GM10248 (cell line): ENCODE results near the gene CECR2.

ENCODE experiments used
- CTCF ChIA-PET: fragments of 300-600 bp; sonication (Branson Sonifier 250); formaldehyde crosslinking; extraction: SDS; loops from one replicate; lab custom pipeline; 2021; ENCODE audit warnings: antibody characterized with exemption; lab: Yijun Ruan, JAX
- POLR2A ChIA-PET: fragments of 350-650 bp; sonication (Branson Sonifier 250); formaldehyde crosslinking; extraction: SDS; loops from one replicate; lab custom pipeline; 2020; ENCODE audit warnings: antibody characterized with exemption; lab: Yijun Ruan, JAX
- DNase-seq: peaks from one replicate; pipeline ENCODE4 v3.0.0; 2012; ENCODE audit errors: extremely low spot score
- CTCF ChIP-seq: IDR thresholded peaks from 2 replicates; pipeline ENCODE4 v1.5.1; 2012; ENCODE audit warnings: mild to moderate bottlenecking, low read depth; ENCODE audit errors: extremely low read depth, missing control alignments, control extremely low read depth

Gene CECR2

GRCh38 chr22:17357688-17358087 is 11.6 kb upstream of the CECR2 start:
- no peak for DNase-seq
- ChIA-PET CTCF (interaction anchor here (0.9 to 1.4 kb wide), 2 partner anchors 8 to 19 kb away, joined by 3 read pairs; no protein-coding TSS in a partner anchor), POLR2A (no interaction called here)
- TF ChIP-seq CTCF: no peak

DNA sequence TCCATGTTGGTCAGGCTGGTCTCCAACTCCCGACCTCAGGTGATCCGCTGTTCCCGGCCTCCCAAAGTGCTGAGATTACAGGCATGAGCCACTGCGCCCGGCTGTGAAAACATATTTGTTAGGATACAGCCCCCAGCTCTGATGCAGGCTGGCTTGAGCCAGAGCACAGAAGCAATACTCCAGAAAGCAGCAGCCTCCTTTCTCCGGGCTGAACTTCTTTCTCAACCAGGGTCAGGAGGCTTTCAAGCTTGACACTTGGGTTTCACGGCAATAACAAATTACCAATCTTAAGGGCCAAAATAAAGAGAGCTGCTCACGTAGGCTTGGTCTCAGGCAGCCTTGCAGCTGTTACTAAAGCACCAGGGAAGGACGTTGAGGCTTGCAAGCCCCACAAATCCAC is 10.8 kb upstream of the CECR2 start:
- POLR2A ChIA-PET: no interaction called here
- TF ChIP-seq CTCF: no peak
- CTCF ChIA-PET: interaction anchor here (1.0 kb wide), 1 partner anchor 38 kb away, joined by 4 read pairs; no protein-coding TSS in a partner anchor
- DNase-seq: no peak

DNA sequence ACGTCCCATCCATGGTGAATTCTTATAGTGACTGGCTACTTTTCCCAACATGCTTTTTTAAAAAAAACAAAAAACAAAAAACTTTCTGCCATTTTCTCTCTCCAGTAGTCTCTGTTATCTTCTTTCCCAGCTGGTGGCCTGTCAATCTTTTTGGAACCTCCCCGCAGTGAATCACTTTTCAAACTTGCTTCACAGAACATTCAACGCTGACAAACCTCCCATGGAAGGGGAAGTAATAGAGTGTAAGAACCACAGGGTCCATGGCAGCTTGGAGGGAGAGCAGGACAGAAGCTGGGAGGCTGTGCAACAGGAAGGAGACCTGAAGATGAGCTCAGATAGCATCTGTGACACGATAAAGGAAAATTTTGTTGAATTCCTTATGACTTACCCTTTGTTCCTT is 9.8 kb upstream of the CECR2 start:
- POLR2A ChIA-PET: no interaction called here
- CTCF ChIA-PET: interaction anchor here (1.4 kb wide), 1 partner anchor 188 kb away, joined by 6 read pairs; no protein-coding TSS in a partner anchor
- DNase-seq: no peak

DNA sequence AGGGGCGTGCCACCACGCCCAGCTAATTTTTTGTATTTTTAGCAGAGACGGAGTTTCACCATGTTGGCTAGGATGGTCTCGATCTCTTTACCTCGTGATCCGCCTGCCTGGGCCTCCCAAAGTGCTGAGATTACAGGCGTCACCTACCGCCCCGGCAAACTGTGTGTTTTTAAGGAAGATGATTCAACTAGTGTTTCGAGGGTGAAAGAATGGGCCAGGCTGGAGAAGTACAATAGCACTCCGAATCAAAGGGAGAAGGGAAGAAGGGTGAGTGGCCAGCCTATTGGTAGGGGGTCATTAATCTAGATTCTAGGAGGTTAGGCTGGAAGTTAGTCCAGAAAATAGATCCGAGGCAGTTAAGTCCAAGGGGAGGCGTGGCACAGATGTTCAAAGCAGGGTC is 2.9 kb upstream of the CECR2 start:
- POLR2A ChIA-PET: no interaction called here

More for the DNA sequence above, 9.8 kb upstream of the CECR2 start:
- no peak for TF ChIP-seq CTCF

GRCh38 chr22:17366830-17367229 is 2.4 kb upstream of the CECR2 start:
- TF ChIP-seq CTCF: peak; percentile 15
- POLR2A ChIA-PET: no interaction called here
- CTCF ChIA-PET: interaction anchor here (1.1 to 3.8 kb wide), 2 partner anchors 20 to 195 kb away, joined by 3 to 10 read pairs; no protein-coding TSS in a partner anchor
- peak; percentile 41 for DNase-seq

More for the DNA sequence above, 2.9 kb upstream of the CECR2 start:
- CTCF ChIA-PET: interaction anchor here (0.8 to 3.8 kb wide), 3 partner anchors 9 to 195 kb away, joined by 3 to 10 read pairs (median 3); no protein-coding TSS in a partner anchor
- TF ChIP-seq CTCF: no peak
- DNase-seq: no peak

DNA sequence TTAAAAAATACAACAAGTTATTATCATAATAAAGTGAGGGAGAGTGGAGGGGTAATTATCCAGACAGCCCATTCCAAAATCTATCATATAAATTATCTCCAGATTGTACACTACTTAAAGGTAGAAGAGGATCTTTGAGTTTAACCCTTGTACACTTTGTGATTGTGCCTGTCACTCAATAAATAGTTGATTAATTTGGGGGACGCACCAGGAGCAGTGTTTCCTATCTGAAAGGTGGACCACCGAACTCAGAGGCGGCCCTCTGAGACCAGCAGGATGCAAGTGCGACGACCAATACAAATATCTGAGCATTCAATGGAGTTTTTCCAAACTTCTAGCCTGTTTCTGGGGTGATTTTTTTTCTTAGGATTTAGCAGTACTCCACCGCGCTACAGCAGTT is 1.1 kb upstream of the CECR2 start:
- POLR2A ChIA-PET: no interaction called here
- CTCF ChIA-PET: interaction anchor here (1.0 to 1.7 kb wide), 2 partner anchors 29 to 196 kb away, joined by 3 to 5 read pairs; no protein-coding TSS in a partner anchor
- DNase-seq: no peak
- no peak for TF ChIP-seq CTCF
